A673 (cell line): ENCODE measurements around the gene FUZ. TPM values are rescaled to one million over a fixed set of nuclear protein-coding genes. Genes with fewer than 3 reads are reported as not detected.

Experiments used
- BruUV-seq: library from RNA; stranded (reverse); fragments of 400-500 nt; replicated peaks from 2 replicates; lab custom pipeline; 2021; lab: Mats Ljungman, UMichigan
- CTCF ChIA-PET: fragments of 300-600 bp; sonication (Branson Sonifier 250); formaldehyde crosslinking; loops from one replicate; lab custom pipeline; 2022; ENCODE audit warnings: antibody characterized with exemption; lab: Charles Lee
- POLR2A ChIA-PET: fragments of 300-600 bp; sonication (Branson Sonifier 250); formaldehyde crosslinking; loops from one replicate; lab custom pipeline; 2022; ENCODE audit warnings: antibody characterized with exemption; ENCODE audit not compliant: low non-redundant PET; lab: Charles Lee
- DNase-seq: peaks from one replicate; pipeline ENCODE4 v3.0.0-alpha.2; 2015; ENCODE audit warnings: low spot score
- H3K27ac ChIP-seq: fragments of 200-600 bp; sonication (generic); 2 replicates; pipeline ENCODE4 v1.5.1; 2016; ENCODE audit warnings: mixed run types, low read depth, mild to moderate bottlenecking, mixed read lengths, antibody characterized with exemption, low read length; ENCODE audit not compliant: poor library complexity, severe bottlenecking
- H3K27me3 ChIP-seq: fragments of 200-600 bp; sonication (generic); replicated peaks from 2 replicates; pipeline ENCODE4 v1.6.1; 2017; ENCODE audit warnings: mixed run types, low read depth, mild to moderate bottlenecking, mixed read lengths, antibody characterized with exemption, low read length; ENCODE audit not compliant: insufficient read depth, poor library complexity
- H3K36me3 ChIP-seq: fragments of 200-600 bp; sonication (generic); 2 replicates; pipeline ENCODE4 v1.6.1; 2016; ENCODE audit warnings: mixed run types, mild to moderate bottlenecking, mixed read lengths, antibody characterized with exemption, low read length; ENCODE audit not compliant: insufficient read depth, poor library complexity, severe bottlenecking
- H3K4me1 ChIP-seq: fragments of 200-600 bp; sonication (generic); 2 replicates; pipeline ENCODE4 v1.6.1; 2017; ENCODE audit warnings: mixed run types, mild to moderate bottlenecking, mixed read lengths, antibody characterized with exemption, low read length; ENCODE audit not compliant: insufficient read depth, poor library complexity, severe bottlenecking
- H3K4me3 ChIP-seq: fragments of 200-600 bp; sonication (generic); 2 replicates; pipeline ENCODE4 v1.5.1; 2016; ENCODE audit warnings: low read depth, mixed run types, mild to moderate bottlenecking, mixed read lengths, low read length; ENCODE audit not compliant: poor library complexity, severe bottlenecking
- H3K9me3 ChIP-seq: fragments of 200-600 bp; sonication (generic); 2 replicates; pipeline ENCODE4 v1.6.1; 2016; ENCODE audit warnings: mixed run types, low read depth, mild to moderate bottlenecking, mixed read lengths, antibody characterized with exemption, low read length; ENCODE audit not compliant: poor library complexity, severe bottlenecking
- CTCF ChIP-seq: fragments of 300-800, 200-600 bp; sonication (generic); conservative IDR thresholded peaks from 2 replicates; pipeline ENCODE4 v1.5.1; 2017; ENCODE audit warnings: low read depth, mild to moderate bottlenecking, antibody characterized with exemption, low read length, moderate library complexity, mixed read lengths
- EZH2 ChIP-seq: fragments of 200-600 bp; sonication (generic); IDR thresholded peaks from 2 replicates; pipeline ENCODE4 v1.6.1; 2017; ENCODE audit warnings: borderline replicate concordance, low read depth, mild to moderate bottlenecking, mixed read lengths, antibody characterized with exemption, low read length; ENCODE audit not compliant: poor library complexity, severe bottlenecking
- intact Hi-C: fragments of 100-400 bp; cut with micrococcal nuclease; formaldehyde crosslinking; loops from one replicate; pipeline ENCODE4 v1.10.0; 2022; ENCODE audit not compliant: unreplicated experiment
- total RNA-seq: library from RNA; stranded (reverse); gene quantifications from 2 replicates; pipeline ENCODE4 v1.2.3, GENCODE V29; 2021

Gene FUZ
- total RNA-seq, 1 experiment from 2014 or later: 53.0 TPM

- intact Hi-C loops: no loop called here
- H3K9me3 ChIP-seq: no peaks in the 10 kb centered on the region
- BruUV-seq: no TSS peak
- H3K27me3 ChIP-seq: no peaks in the 10 kb centered on the region
- POLR2A ChIA-PET: no interaction called here
- TF ChIP-seq CTCF: no peak
- no peak for TF ChIP-seq EZH2
- CTCF ChIA-PET: no interaction called here
- peaks cover 51% of the 10 kb centered on the region for H3K36me3 ChIP-seq
- no peak overlapping the region for H3K27ac ChIP-seq
- H3K4me3 ChIP-seq: no peak overlapping the region
- H3K4me1 ChIP-seq: no peaks in the 10 kb centered on the region
- DNase-seq: no peak
Measured at GRCh38 chr19:49840736-49841249, 27.7 kb upstream of the FUZ start.

GRCh38 chr19:49840321-49840720 lies 27.2 kb upstream of the FUZ start:
- peaks cover 55% of the 10 kb centered on the region for H3K36me3 ChIP-seq
- POLR2A ChIA-PET: no interaction called here
- no peaks in the 10 kb centered on the region for H3K4me1 ChIP-seq
- no peak overlapping the region for H3K27ac ChIP-seq
- CTCF ChIA-PET: no interaction called here
- intact Hi-C loops: no loop called here
- BruUV-seq: no TSS peak
- H3K4me3 ChIP-seq: no peak overlapping the region
- TF ChIP-seq EZH2: no peak
- no peak for TF ChIP-seq CTCF
- H3K27me3 ChIP-seq: no peaks in the 10 kb centered on the region
- DNase-seq: no peak
- no peaks in the 10 kb centered on the region for H3K9me3 ChIP-seq

GRCh38 chr19:49839713-49840112 lies 26.6 kb upstream of the FUZ start:
- no peaks in the 10 kb centered on the region for H3K27me3 ChIP-seq
- BruUV-seq: no TSS peak
- CTCF ChIA-PET: no interaction called here
- H3K27ac ChIP-seq: no peak overlapping the region
- POLR2A ChIA-PET: no interaction called here
- no peak overlapping the region for H3K4me3 ChIP-seq
- TF ChIP-seq EZH2: no peak
- TF ChIP-seq CTCF: no peak
- peaks cover 62% of the 10 kb centered on the region for H3K36me3 ChIP-seq
- DNase-seq: no peak
- H3K4me1 ChIP-seq: no peaks in the 10 kb centered on the region
- H3K9me3 ChIP-seq: no peaks in the 10 kb centered on the region
- intact Hi-C loops: no loop called here
